Testis (tissue), 2 donors: ENCODE results near the gene ZC3H12D.

Experiments
- CTCF ChIP-seq, 3 experiments: fragments of 450-650 bp in 2 of 3; fragments of 200-600 bp in 1 of 3; sonication (generic) in 1 of 3; IDR thresholded peaks; one replicate each; pipeline ENCODE4 v1.5.1; 2016 to 2019; ENCODE audit warnings: antibody characterized with exemption in 3 of 3, mild to moderate bottlenecking in 2 of 3, moderate library complexity in 1 of 3
- POLR2A ChIP-seq: fragments of 450-650 bp; IDR thresholded peaks from one replicate; pipeline ENCODE4 v1.6.1; 2017; ENCODE audit warnings: antibody characterized with exemption, mild to moderate bottlenecking, moderate library complexity

GRCh38 chr6:149405823-149406765, 78.7 kb downstream of the ZC3H12D start:
- TF ChIP-seq CTCF (IDR thresholded peaks at IDR 0.05) (no peak), POLR2A (no peak)
